Heart right ventricle (tissue), 16 donors: ENCODE data around the gene CHD1. TPM values are rescaled to one million over a fixed set of nuclear protein-coding genes. Genes with fewer than 3 reads are reported as not detected.

Source experiments
- ATAC-seq, 8 donors: fragments of 200-7000 bp; cut with Tn5 transposase; one replicate each; pipeline ENCODE4 v1.9.1; 2020; ENCODE audit warnings: mild to moderate bottlenecking in 8 of 8, moderate library complexity in 8 of 8, moderate number of reproducible peaks in 1 of 8
- DNase-seq, 2 donors: peaks; one replicate each; pipeline ENCODE4 v3.0.0-alpha.2; 2020
- H3K27ac ChIP-seq, 10 donors: fragments of 200-600 bp; sonication (generic) in 2 of 10; one replicate each; pipeline versions ENCODE4 v1.5.0 to v1.8.0; 2020 to 2022; ENCODE audit warnings: mild to moderate bottlenecking in 3 of 10
- H3K27me3 ChIP-seq, 7 donors: fragments of 200-600 bp; one replicate each; pipeline ENCODE4 v1.8.0; 2021 to 2022; ENCODE audit warnings: mild to moderate bottlenecking in 2 of 7
- H3K36me3 ChIP-seq, 9 donors: fragments of 200-600 bp; sonication (generic) in 1 of 9; one replicate each; pipeline versions ENCODE4 v1.5.0 to v1.8.0; 2020 to 2022; ENCODE audit warnings: mild to moderate bottlenecking in 2 of 9
- H3K4me1 ChIP-seq, 9 donors: fragments of 200-600 bp; sonication (generic) in 1 of 9; one replicate each; pipeline versions ENCODE4 v1.5.0 to v1.8.0; 2020 to 2022; ENCODE audit warnings: mild to moderate bottlenecking in 4 of 9
- H3K4me3 ChIP-seq, 10 donors: fragments of 200-600 bp; sonication (generic) in 2 of 10; one replicate each; pipeline versions ENCODE4 v1.5.0 to v1.8.0; 2020 to 2022; ENCODE audit warnings: mild to moderate bottlenecking in 7 of 10, moderate library complexity in 2 of 10
- H3K9me3 ChIP-seq, 11 donors: fragments of 200-600 bp in 10 of 11; sonication (generic) in 2 of 11; one replicate each; pipeline versions ENCODE4 v1.5.0 to v1.8.0; 2013 to 2022; ENCODE audit warnings: mild to moderate bottlenecking in 2 of 11, control low read depth in 1 of 11, moderate library complexity in 1 of 11
- CTCF ChIP-seq, 9 donors: fragments of 200-600 bp; sonication (generic) in 2 of 9; IDR thresholded peaks; one replicate each; pipeline versions ENCODE4 v1.5.0 to v1.8.0; 2021 to 2022; ENCODE audit warnings: antibody characterized with exemption in 9 of 9, mild to moderate bottlenecking in 5 of 9, moderate library complexity in 1 of 9
- WGBS, 2 donors: extraction: QIAGEN DNeasy Blood & Tissue Kit; methylation state at CpG; one replicate each; pipeline ENCODE4 v1.1.7; 2013; ENCODE audit warnings: inconsistent platforms in 1 of 2; 5-methylcytosine and 5-hydroxymethylcytosine counted together
- intact Hi-C, 10 donors: fragments of 100-400 bp; cut with DNase I; formaldehyde crosslinking; loops; one replicate each; pipeline versions ENCODE4 v1.11.1 to v1.14.2; 2022
- polyA plus RNA-seq, 2 donors: library from polyadenylated mRNA; stranded (reverse); fragments of 200-250 nt; gene quantifications; one replicate each; pipeline ENCODE4 v1.2.3, GENCODE V29; 2013
- total RNA-seq, 10 donors: library from RNA; stranded (reverse); fragmentation: NEBNext Ultra II Directional in 3 of 10; extraction: Animal tissue kit (Norgen Biotek cat#: 25700) in 3 of 10; gene quantifications; one replicate each; pipeline versions ENCODE4 v1.2.1 to v1.2.4, GENCODE V29; 2021 to 2023
- donor health status: Arrhythmogenic right ventricular cardiomyopathy.
- donor health status: ischemic (EF 13 %, LVEDD 7.1; RV severe dilation, severe dysfunction).
- donor health status: healthy with polysubstance abuse.
- donor health status: DM: no; HTN: yes; CAD: no.
- donor health status: DM: no; HTN: no; CAD: no.
- donor health status: ischemic (EF 25% LVEDD 6.9; RV normal size, moderate dysfunction).
- donor health status: ischemic (EF 25% LVEDD 5.7; RV mildly dilated, moderate dysfunction).
- donor health status: healthy.
- donor health status: DM: yes; HTN: yes; CAD: no.
- donor health status: Ischemic cardiomyopathy.
- donor health status: ischemic (EF 35%, LVEDD 5.7; RV mildly dilated, moderate dysfunction).
- donor health status: nonischemic (EF 11% LVEDD 7.7; RV severe dilation, severe dysfunction).
- donor health status: DM: yes; HTN: yes; CAD: no.
- donor health status: PGD.
- donor health status: ischemic (EF 29% LVEDD 5.4; RV normal size, mild dysfunction).
- donor health status: nonischemic (EF 23%, LVEDD 6.1; RV moderate dilation, normal function).

Gene CHD1
- total and polyA plus RNA-seq, 12 donors = 6.5 to 20.4 (median 15.1) TPM

- DNase-seq (no peak), ATAC-seq (no peak)
- H3K27ac ChIP-seq = no peak overlapping the region
- no peak overlapping the region for H3K4me3 ChIP-seq
- intact Hi-C loops = no loop called here
- no peaks in the 10 kb centered on the region for H3K27me3 ChIP-seq
- 96 to 100% methylated on average over 3 of the region's 3 CpGs for WGBS, 2 donors
- no peaks in the 10 kb centered on the region for H3K36me3 ChIP-seq
- no peak for TF ChIP-seq CTCF (IDR thresholded peaks at IDR 0.05)
- H3K9me3 ChIP-seq = peaks cover 0 to 20% (median 0%) of the 10 kb centered on the region in 11 donors
- H3K4me1 ChIP-seq = no peaks in the 10 kb centered on the region
Measured at GRCh38 chr5:98843481-98843880, 85.3 kb downstream of the CHD1 start.

GRCh38 chr5:98840946-98841345 is 87.9 kb downstream of the CHD1 start:
- TF ChIP-seq CTCF (IDR thresholded peaks at IDR 0.05) = no peak
- Histone ChIP-seq H3K9me3 (peaks cover 0 to 20% (median 0%) of the 10 kb centered on the region in 11 donors), H3K4me1 (no peaks in the 10 kb centered on the region), H3K27me3 (no peaks in the 10 kb centered on the region), H3K27ac (no peak overlapping the region), H3K4me3 (no peak overlapping the region), H3K36me3 (no peaks in the 10 kb centered on the region)
- ATAC-seq = no peak
- 63 to 83% methylated on average over 1 of the region's 1 CpG for WGBS, 2 donors
- no peak for DNase-seq
- intact Hi-C loops = no loop called here

- no peaks in the 10 kb centered on the region for H3K4me1 ChIP-seq
- peak in 1 of 8 donors; percentile 38 for ATAC-seq
- H3K27me3 ChIP-seq = no peaks in the 10 kb centered on the region
- no peak overlapping the region for H3K27ac ChIP-seq
- WGBS, 2 donors = 33 to 53% methylated on average over 42 of the region's 42 CpGs
- no peak for DNase-seq
- H3K4me3 ChIP-seq = peak overlapping the region in 7 of 10 donors; percentile 21 to 43 (median 36)
- H3K9me3 ChIP-seq = peaks cover 0 to 15% (median 0%) of the 10 kb centered on the region in 11 donors
- H3K36me3 ChIP-seq = no peaks in the 10 kb centered on the region
- peak in 8 of 9 donors; percentile 12 to 56 (median 50) for TF ChIP-seq CTCF (IDR thresholded peaks at IDR 0.05)
- intact Hi-C loops = no loop called here
Measured at GRCh38 chr5:98839469-98840383, 89.1 kb downstream of the CHD1 start.

- TF ChIP-seq CTCF (IDR thresholded peaks at IDR 0.05) = no peak
- DNase-seq = no peak
- no peak for ATAC-seq
- Histone ChIP-seq H3K36me3 (no peaks in the 10 kb centered on the region), H3K9me3 (no peaks in the 10 kb centered on the region), H3K4me3 (no peak overlapping the region), H3K27me3 (no peaks in the 10 kb centered on the region), H3K4me1 (no peaks in the 10 kb centered on the region), H3K27ac (no peak overlapping the region)
- WGBS, 2 donors = 91 to 92% methylated on average over 5 of the region's 5 CpGs
- intact Hi-C loops = no loop called here
Measured at GRCh38 chr5:98836175-98836574, 92.6 kb downstream of the CHD1 start.
